Activated T-helper 1 cell treated with anti-CD3 and anti-CD28 coated beads, Interleukin-12 subunit alpha, Interleukin-12 subunit beta, Interleukin-2, Interleukin-4 antibody, amounts not matched to agents 30 ng/mL and 10 ng/mL and 1 ng/mL, durations not matched to agents 14 hours and 24 hours and 36 hours (primary cell): ENCODE measurements around the gene SETD1A. TPM values are rescaled to one million over a fixed set of nuclear protein-coding genes. Genes with fewer than 3 reads are reported as not detected.
"Not testable (repeated sequence)": the region's sequence is repeated elsewhere in the genome, so short reads cannot be mapped to it uniquely, and the experiment has no call there.

Experiments used
- DNase-seq: peaks from one replicate; pipeline ENCODE4 v3.0.0; 2021; ENCODE audit warnings: low spot score
- H3K27ac Mint-ChIP-seq: one replicate; pipeline ENCODE4 v1.8.0; 2021; ENCODE audit warnings: mild to moderate bottlenecking, mixed read lengths
- H3K27me3 Mint-ChIP-seq: one replicate; pipeline ENCODE4 v1.8.0; 2022; ENCODE audit warnings: mild to moderate bottlenecking, moderate library complexity, mixed read lengths; ENCODE audit not compliant: insufficient read depth
- H3K36me3 Mint-ChIP-seq: one replicate; pipeline ENCODE4 v1.8.0; 2021; ENCODE audit warnings: low read depth, mixed read lengths
- H3K4me1 Mint-ChIP-seq: one replicate; pipeline ENCODE4 v1.8.0; 2021; ENCODE audit warnings: low read depth, mixed read lengths
- H3K4me3 Mint-ChIP-seq: one replicate; pipeline ENCODE4 v1.8.0; 2021; ENCODE audit warnings: mild to moderate bottlenecking, moderate library complexity, mixed read lengths
- H3K9me3 Mint-ChIP-seq: one replicate; pipeline ENCODE4 v1.8.0; 2021; ENCODE audit warnings: mixed read lengths
- intact Hi-C: fragments of 100-400 bp; cut with micrococcal nuclease; formaldehyde crosslinking; loops from one replicate; pipeline ENCODE4 v1.15.1; 2024
- total RNA-seq: library from RNA; stranded (reverse); gene quantifications from 2 replicates; pipeline ENCODE4 v1.2.3, GENCODE V29; 2022

SETD1A gene
- total RNA-seq, 1 donor from 2014 or later: 38.8 TPM

DNA sequence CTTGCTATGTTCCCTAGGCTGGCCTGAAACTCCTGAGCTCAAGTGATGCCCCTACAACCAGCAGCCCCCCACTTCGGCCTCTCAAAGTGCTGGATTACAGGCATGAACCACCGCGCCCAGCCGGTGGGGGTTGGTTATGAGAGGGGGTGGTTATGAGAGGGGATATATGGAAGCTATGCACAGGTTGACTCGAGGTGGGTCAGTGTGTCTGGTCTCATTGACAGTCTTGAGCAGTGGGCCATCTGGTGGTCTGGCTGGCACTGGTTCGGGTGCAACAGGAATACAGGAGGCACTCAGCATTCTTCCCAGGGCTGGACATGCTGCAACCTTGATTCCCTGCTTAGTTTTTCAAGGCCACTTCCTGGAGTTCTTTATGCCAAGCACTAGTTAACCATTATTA is 58.5 kb downstream of the SETD1A start:
- DNase-seq: no peak
- Mint-ChIP-seq H3K4me1 (no peaks in the 10 kb centered on the region), H3K36me3 (no peaks in the 10 kb centered on the region), H3K27me3 (peaks cover 28% of the 10 kb centered on the region), H3K9me3 (no peaks in the 10 kb centered on the region), H3K27ac (no peak overlapping the region), H3K4me3 (no peak overlapping the region)
- intact Hi-C loops: no loop called here

DNA sequence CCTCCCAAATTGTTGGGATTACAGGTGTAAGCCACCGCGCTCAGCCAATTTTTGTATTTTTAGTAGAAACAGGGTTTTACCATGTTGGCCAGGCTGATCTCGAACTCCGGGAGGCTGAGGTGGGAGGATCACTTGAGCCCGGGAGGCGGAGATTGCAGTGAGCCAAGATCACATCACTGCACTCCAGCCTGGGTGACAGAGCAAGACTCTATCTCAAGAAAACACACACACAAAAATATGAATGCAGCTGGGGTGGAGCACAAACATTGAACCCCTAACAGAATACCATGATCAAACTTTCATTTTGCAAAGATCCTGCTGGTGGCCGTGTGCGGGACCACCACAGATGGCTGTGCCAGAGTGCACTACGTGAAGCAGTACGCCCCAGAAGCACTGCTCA is 60.2 kb downstream of the SETD1A start:
- DNase-seq, intact Hi-C loops, H3K36me3 Mint-ChIP-seq, H3K27ac Mint-ChIP-seq, H3K9me3 Mint-ChIP-seq, H3K4me3 Mint-ChIP-seq, H3K4me1 Mint-ChIP-seq: not testable (repeated sequence)
- peaks cover 13% of the 10 kb centered on the region for H3K27me3 Mint-ChIP-seq

- intact Hi-C loops: no loop called here
Observed at GRCh38 chr16:31020536-31020935, 63.0 kb downstream of the SETD1A start.

GRCh38 chr16:31022544-31023251 is 65.1 kb downstream of the SETD1A start:
- intact Hi-C loops: no loop called here
- peaks cover 9% of the 10 kb centered on the region for H3K4me1 Mint-ChIP-seq
- no peaks in the 10 kb centered on the region for H3K27me3 Mint-ChIP-seq
- no peaks in the 10 kb centered on the region for H3K36me3 Mint-ChIP-seq
- H3K27ac Mint-ChIP-seq: no peak overlapping the region
- H3K4me3 Mint-ChIP-seq: no peak overlapping the region
- no peaks in the 10 kb centered on the region for H3K9me3 Mint-ChIP-seq
- no peak for DNase-seq

More at GRCh38 chr16:31020536-31020935, 63.0 kb downstream of the SETD1A start:
- Mint-ChIP-seq H3K27me3 (peaks cover 3% of the 10 kb centered on the region), H3K9me3 (no peaks in the 10 kb centered on the region), H3K4me1 (peaks cover 9% of the 10 kb centered on the region), H3K4me3 (no peak overlapping the region), H3K27ac (no peak overlapping the region), H3K36me3 (no peaks in the 10 kb centered on the region)
- no peak for DNase-seq

DNA sequence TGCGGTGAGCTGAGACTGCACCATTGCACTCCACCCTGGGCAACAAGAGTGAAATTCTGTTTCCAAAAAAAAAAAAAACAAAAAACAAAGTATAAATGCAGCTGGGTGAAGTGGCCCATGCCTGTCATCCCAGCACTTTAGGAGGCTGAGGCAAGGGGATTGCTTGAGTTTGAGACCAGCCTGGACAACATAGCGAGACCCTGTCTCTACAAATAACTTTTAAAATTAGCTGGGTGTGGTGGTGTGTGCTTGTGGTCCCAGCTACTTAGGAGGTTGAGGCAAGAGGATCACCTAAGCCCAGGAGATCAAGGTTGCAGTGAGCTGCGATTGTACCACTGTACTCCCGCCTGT is 65.7 kb downstream of the SETD1A start:
- Mint-ChIP-seq H3K9me3 (no peaks in the 10 kb centered on the region), H3K4me3 (no peak overlapping the region), H3K27me3 (no peaks in the 10 kb centered on the region), H3K4me1 (peaks cover 9% of the 10 kb centered on the region), H3K27ac (no peak overlapping the region), H3K36me3 (no peaks in the 10 kb centered on the region)
- DNase-seq: no peak
- intact Hi-C loops: no loop called here

GRCh38 chr16:31023627-31024226 is 66.2 kb downstream of the SETD1A start:
- H3K36me3 Mint-ChIP-seq: no peaks in the 10 kb centered on the region
- H3K4me1 Mint-ChIP-seq: peaks cover 9% of the 10 kb centered on the region
- no peaks in the 10 kb centered on the region for H3K9me3 Mint-ChIP-seq
- intact Hi-C loops: no loop called here
- H3K4me3 Mint-ChIP-seq: no peak overlapping the region
- no peaks in the 10 kb centered on the region for H3K27me3 Mint-ChIP-seq
- H3K27ac Mint-ChIP-seq: no peak overlapping the region
- DNase-seq: no peak

DNA sequence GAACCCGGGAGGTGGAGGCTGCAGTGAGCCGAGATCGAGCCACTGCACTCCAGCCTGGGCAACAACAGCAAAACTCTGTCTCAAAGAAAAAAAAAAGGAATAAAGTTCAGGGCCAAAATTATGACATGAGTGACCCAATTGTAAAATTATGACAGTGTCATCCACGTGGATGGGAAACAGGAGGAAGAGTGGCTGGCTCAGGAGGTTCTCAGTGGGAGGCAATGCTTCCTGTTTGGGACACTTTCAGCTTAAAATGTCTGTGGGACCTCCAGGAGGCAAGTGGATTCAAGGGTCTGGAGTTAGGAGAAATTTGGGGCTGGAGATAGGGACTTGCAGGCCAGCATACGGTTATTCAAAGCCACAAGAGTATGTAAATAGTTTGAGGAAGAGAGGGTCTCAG is 67.8 kb downstream of the SETD1A start:
- H3K36me3 Mint-ChIP-seq: no peaks in the 10 kb centered on the region
- H3K27me3 Mint-ChIP-seq: no peaks in the 10 kb centered on the region
- DNase-seq: no peak
- H3K4me3 Mint-ChIP-seq: no peak overlapping the region
- H3K27ac Mint-ChIP-seq: no peak overlapping the region
- peaks cover 9% of the 10 kb centered on the region for H3K4me1 Mint-ChIP-seq
- H3K9me3 Mint-ChIP-seq: no peaks in the 10 kb centered on the region
- intact Hi-C loops: no loop called here

DNA sequence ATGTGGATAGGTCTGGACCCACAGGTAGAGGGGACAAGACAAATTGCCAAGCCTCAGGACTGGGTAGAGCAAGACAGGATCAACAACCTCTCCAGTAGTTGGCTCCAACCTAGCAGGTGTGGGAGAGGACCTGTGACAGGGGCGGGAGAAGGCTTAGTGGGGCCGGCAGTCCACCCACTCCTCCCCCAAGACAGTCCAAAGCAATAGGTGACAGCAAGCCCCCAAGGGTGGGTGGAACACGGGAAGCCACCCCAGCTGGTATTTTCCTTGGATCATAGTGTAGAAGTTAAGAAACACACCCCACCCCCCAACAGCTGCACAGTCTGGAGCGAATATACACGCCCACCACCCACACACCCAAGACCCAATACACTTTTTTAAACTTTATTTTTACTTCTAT is 71.7 kb downstream of the SETD1A start:
- Mint-ChIP-seq H3K36me3 (peaks cover 5% of the 10 kb centered on the region), H3K27ac (peak overlapping the region; percentile 23), H3K4me3 (no peak overlapping the region), H3K4me1 (peaks cover 16% of the 10 kb centered on the region), H3K27me3 (no peaks in the 10 kb centered on the region), H3K9me3 (no peaks in the 10 kb centered on the region)
- intact Hi-C loops: no loop called here
- no peak for DNase-seq

DNA sequence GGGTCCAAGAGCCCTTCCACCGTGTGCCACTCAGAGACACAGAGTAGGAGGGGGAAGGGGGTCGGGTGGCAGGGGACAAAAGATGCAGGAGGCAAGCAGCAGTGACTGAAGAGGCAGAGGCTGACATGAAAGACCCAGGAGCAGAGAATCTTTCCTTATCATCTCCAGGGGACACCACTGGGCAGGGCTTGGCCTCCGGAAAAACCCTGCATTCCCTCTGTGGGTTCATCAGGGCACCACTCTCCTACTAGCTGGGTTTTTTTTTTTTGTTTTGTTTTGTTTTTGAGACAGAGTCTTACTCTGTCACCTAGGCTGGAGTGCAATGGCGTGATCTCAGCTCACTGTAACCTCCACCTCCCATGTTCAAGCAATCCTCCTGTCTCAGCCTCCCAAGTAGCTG is 73.7 kb downstream of the SETD1A start:
- DNase-seq: no peak
- H3K4me1 Mint-ChIP-seq: peaks cover 24% of the 10 kb centered on the region
- no peaks in the 10 kb centered on the region for H3K27me3 Mint-ChIP-seq
- H3K27ac Mint-ChIP-seq: peak overlapping the region; percentile 55
- peak overlapping the region; percentile 19 for H3K4me3 Mint-ChIP-seq
- H3K36me3 Mint-ChIP-seq: peaks cover 17% of the 10 kb centered on the region
- no peaks in the 10 kb centered on the region for H3K9me3 Mint-ChIP-seq
- intact Hi-C loops: no loop called here

- Mint-ChIP-seq H3K9me3 (no peaks in the 10 kb centered on the region), H3K36me3 (peaks cover 20% of the 10 kb centered on the region), H3K27ac (peak within 1 kb of the TSS; percentile 92), H3K27me3 (no peaks in the 10 kb centered on the region), H3K4me3 (peak within 1 kb of the TSS; percentile 95), H3K4me1 (peaks cover 24% of the 10 kb centered on the region)
- peak; percentile 97 for DNase-seq
- intact Hi-C loops: loop anchor here (1.0 to 2.0 kb wide), 13 partner anchors 36 to 426 kb away; partner anchors contain the start of genes ARMC5, KAT8, PHKG2 and SETD1A
Observed at GRCh38 chr16:31032736-31033708, 75.5 kb downstream of the SETD1A start, which contains the start of gene STX4. STX4 (plus strand) TSS chr16:31033558; CDS start chr16:31033806, 248 bp downstream.

GRCh38 chr16:31033709-31034492 is 76.3 kb downstream of the SETD1A start:
- Mint-ChIP-seq H3K27ac (peak overlapping the region; percentile 92), H3K36me3 (peaks cover 25% of the 10 kb centered on the region), H3K4me1 (peaks cover 24% of the 10 kb centered on the region), H3K9me3 (no peaks in the 10 kb centered on the region), H3K27me3 (no peaks in the 10 kb centered on the region), H3K4me3 (peak overlapping the region; percentile 95)
- peak; percentile 83 for DNase-seq
- intact Hi-C loops: loop anchor here (1.0 to 2.0 kb wide), 14 partner anchors 37 to 835 kb away; partner anchors contain the start of genes ARMC5, KAT8, PHKG2 and SETD1A
